CD4-positive, alpha-beta T cell treated with Interleukin-15 for 1 hour (primary cell): ENCODE results near the gene MCC.
"Not testable (repeated sequence)": the region's sequence is repeated elsewhere in the genome, so short reads cannot be mapped to it uniquely, and the experiment has no call there.

Experiments
- DNase-seq: peaks from one replicate; pipeline ENCODE4 v3.0.0-alpha.2; 2020

The MCC gene

GRCh38 chr5:113405530-113405929 lies 82.7 kb downstream of the MCC start:
- no peak for DNase-seq

GRCh38 chr5:113404269-113404668 lies 84.0 kb downstream of the MCC start:
- no peak for DNase-seq

GRCh38 chr5:113397986-113398385 lies 90.3 kb downstream of the MCC start:
- DNase-seq: not testable (repeated sequence)

GRCh38 chr5:113397046-113397445 lies 91.2 kb downstream of the MCC start:
- no peak for DNase-seq

- no peak for DNase-seq
Observed at GRCh38 chr5:113394658-113395057, 93.6 kb downstream of the MCC start.

GRCh38 chr5:113390224-113390623 lies 98.0 kb downstream of the MCC start:
- DNase-seq: no peak

GRCh38 chr5:113389116-113389515 lies 99.1 kb downstream of the MCC start:
- no peak for DNase-seq

GRCh38 chr5:113387844-113388243 lies 100.4 kb downstream of the MCC start:
- no peak for DNase-seq

- DNase-seq: no peak
Observed at GRCh38 chr5:113384782-113385285, 103.4 kb downstream of the MCC start.

GRCh38 chr5:113382731-113383130 lies 105.5 kb downstream of the MCC start:
- no peak for DNase-seq

- DNase-seq: no peak
Observed at GRCh38 chr5:113381791-113382190, 106.5 kb downstream of the MCC start.

GRCh38 chr5:113380807-113381326 lies 107.4 kb downstream of the MCC start:
- DNase-seq: no peak

- DNase-seq: no peak
Observed at GRCh38 chr5:113379936-113380806, 108.1 kb downstream of the MCC start.

- no peak for DNase-seq
Observed at GRCh38 chr5:113378959-113379541, 109.2 kb downstream of the MCC start.

GRCh38 chr5:113378514-113378913 lies 109.7 kb downstream of the MCC start:
- DNase-seq: no peak

- no peak for DNase-seq
Observed at GRCh38 chr5:113378081-113378480, 110.2 kb downstream of the MCC start.

GRCh38 chr5:113376640-113377039 lies 111.6 kb downstream of the MCC start:
- no peak for DNase-seq

GRCh38 chr5:113375480-113376060 lies 112.7 kb downstream of the MCC start:
- DNase-seq: no peak

GRCh38 chr5:113373426-113373825 lies 114.8 kb downstream of the MCC start:
- no peak for DNase-seq

GRCh38 chr5:113371721-113372196 lies 116.5 kb downstream of the MCC start:
- no peak for DNase-seq

GRCh38 chr5:113367586-113367985 lies 120.7 kb downstream of the MCC start:
- DNase-seq: no peak

- no peak for DNase-seq
Observed at GRCh38 chr5:113364466-113364865, 123.8 kb downstream of the MCC start.

- no peak for DNase-seq
Observed at GRCh38 chr5:113361701-113362100, 126.6 kb downstream of the MCC start.

- DNase-seq: no peak
Observed at GRCh38 chr5:113359419-113359818, 128.8 kb downstream of the MCC start.
